ENCODE results near the gene PCDHGA12. TPM values are rescaled to one million over a fixed set of nuclear protein-coding genes. Genes with fewer than 3 reads are reported as not detected.

Gene PCDHGA12
- total RNA-seq, 1 experiment from 2014 or later, result 0.17 TPM

GRCh38 chr5:141420855-141421488, 9.3 kb upstream of the PCDHGA12 start, which contains the start of gene PCDHGA11:
PCDHGA11 (plus strand) TSS chr5:141421051; CDS start chr5:141421228, 177 bp downstream.
- Histone ChIP-seq H3K36me3 (ENCODE audit: control insufficient read depth in 1 of 2, insufficient read depth in 2 of 2, low read length in 2 of 2) (no peaks in the 10 kb centered on the region), H3K4me2 (ENCODE audit: low read length) (no peak within 1 kb of the TSS), H3K4me1 (ENCODE audit: control insufficient read depth in 1 of 2, insufficient read depth in 2 of 2, low read length in 2 of 2) (no peaks in the 10 kb centered on the region), H3K9ac (ENCODE audit: low read length) (no peak within 1 kb of the TSS), H3K9me2 (ENCODE audit: insufficient read depth) (no peaks in the 10 kb centered on the region), H3K9me3 (ENCODE audit: control insufficient read depth in 1 of 2, insufficient read depth in 1 of 2, low read depth in 1 of 2, low read length in 2 of 2) (peaks cover 4 to 22% of the 10 kb centered on the region in 2 experiments; a peak in 2 of 4 replicates), H3K4me3 (replicated peaks in 1 of 2; ENCODE audit: low read depth in 1 of 2, low read length in 2 of 2) (no peak within 1 kb of the TSS), H4K20me1 (ENCODE audit: insufficient read depth) (no peaks in the 10 kb centered on the region), H3K27me3 (ENCODE audit: insufficient read depth, low read length) (no peaks in the 10 kb centered on the region), H3K79me2 (ENCODE audit: insufficient read depth, low read length) (no peaks in the 10 kb centered on the region), H2AFZ (ENCODE audit: low read depth, low read length, poor library complexity, severe bottlenecking) (no peak within 1 kb of the TSS), H3K27ac (ENCODE audit: low read depth, low read length) (no peak within 1 kb of the TSS)
- POLR2A ChIA-PET, result no interaction called here
- BruUV-seq (replicated peaks), result no TSS peak
- TF ChIP-seq CEBPB (IDR thresholded peaks at IDR 0.05; ENCODE audit: low read depth) (no peak), RAD21 (IDR thresholded peaks at IDR 0.05; ENCODE audit: low read depth) (peak; percentile 59)
- TF ChIP-seq, protein P1, sequence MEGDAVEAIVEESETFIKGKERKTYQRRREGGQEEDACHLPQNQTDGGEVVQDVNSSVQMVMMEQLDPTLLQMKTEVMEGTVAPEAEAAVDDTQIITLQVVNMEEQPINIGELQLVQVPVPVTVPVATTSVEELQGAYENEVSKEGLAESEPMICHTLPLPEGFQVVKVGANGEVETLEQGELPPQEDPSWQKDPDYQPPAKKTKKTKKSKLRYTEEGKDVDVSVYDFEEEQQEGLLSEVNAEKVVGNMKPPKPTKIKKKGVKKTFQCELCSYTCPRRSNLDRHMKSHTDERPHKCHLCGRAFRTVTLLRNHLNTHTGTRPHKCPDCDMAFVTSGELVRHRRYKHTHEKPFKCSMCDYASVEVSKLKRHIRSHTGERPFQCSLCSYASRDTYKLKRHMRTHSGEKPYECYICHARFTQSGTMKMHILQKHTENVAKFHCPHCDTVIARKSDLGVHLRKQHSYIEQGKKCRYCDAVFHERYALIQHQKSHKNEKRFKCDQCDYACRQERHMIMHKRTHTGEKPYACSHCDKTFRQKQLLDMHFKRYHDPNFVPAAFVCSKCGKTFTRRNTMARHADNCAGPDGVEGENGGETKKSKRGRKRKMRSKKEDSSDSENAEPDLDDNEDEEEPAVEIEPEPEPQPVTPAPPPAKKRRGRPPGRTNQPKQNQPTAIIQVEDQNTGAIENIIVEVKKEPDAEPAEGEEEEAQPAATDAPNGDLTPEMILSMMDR (IDR thresholded peaks at IDR 0.05 in 2 of 3, conservative IDR thresholded peaks at IDR 0.05 in 1 of 3; ENCODE audit: borderline replicate concordance in 1 of 3, insufficient read depth in 1 of 3, low read depth in 2 of 3, low read length in 2 of 3), result peak; percentile 31 to 48 (median 42); a peak in 3 of 6 replicates
- ATAC-seq, result no peak
- CTCF ChIA-PET, result interaction anchor here (0.7 to 1.9 kb wide), 5 partner anchors 8 to 143 kb away, joined by 5 to 11 read pairs (median 6); partner anchors contain the start of gene PCDHGA10
- peak; percentile 4 for DNase-seq (ENCODE audit: low read depth, low spot score)
- intact Hi-C loops (cut with micrococcal nuclease), result no loop called here
- RAD21 ChIA-PET (ENCODE audit: low non-redundant PET in 1 of 2, low total read pairs in 2 of 2, uncharacterized antibody in 2 of 2, unreplicated experiment in 2 of 2), result no interaction called here

DNA sequence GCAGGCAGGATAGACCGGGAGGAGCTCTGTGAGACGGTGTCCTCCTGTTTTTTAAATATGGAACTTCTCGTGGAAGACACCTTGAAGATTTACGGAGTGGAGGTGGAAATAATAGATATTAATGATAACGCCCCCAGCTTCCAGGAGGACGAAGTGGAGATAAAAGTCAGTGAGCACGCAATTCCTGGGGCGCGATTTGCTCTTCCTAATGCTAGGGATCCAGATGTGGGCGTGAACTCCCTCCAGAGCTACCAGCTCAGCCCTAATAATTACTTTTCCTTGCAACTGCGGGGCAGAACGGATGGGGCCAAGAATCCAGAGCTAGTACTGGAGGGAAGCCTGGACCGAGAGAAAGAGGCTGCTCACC, 8.8 kb upstream of the PCDHGA12 start:
- H3K4me3 ChIP-seq (replicated peaks in 1 of 2; ENCODE audit: low read depth in 1 of 2, low read length in 2 of 2), result no peak overlapping the region
- intact Hi-C loops (cut with micrococcal nuclease), result no loop called here
- BruUV-seq (replicated peaks), result no TSS peak
- ChIA-PET CTCF (interaction anchor here (1.0 to 1.9 kb wide), 4 partner anchors 9 to 143 kb away, joined by 5 to 11 read pairs (median 6); partner anchors contain the start of gene PCDHGA10), RAD21 (ENCODE audit: low non-redundant PET in 1 of 2, low total read pairs in 2 of 2, uncharacterized antibody in 2 of 2, unreplicated experiment in 2 of 2) (no interaction called here), POLR2A (no interaction called here)
- H3K4me2 ChIP-seq (ENCODE audit: low read length), result no peak overlapping the region
- no peak overlapping the region for H3K27ac ChIP-seq (ENCODE audit: low read depth, low read length)
- no peak for DNase-seq (ENCODE audit: low read depth, low spot score)
- H3K4me1 ChIP-seq (ENCODE audit: control insufficient read depth in 1 of 2, insufficient read depth in 2 of 2, low read length in 2 of 2), result no peaks in the 10 kb centered on the region
- peaks cover 4 to 22% of the 10 kb centered on the region in 2 experiments; a peak in 2 of 4 replicates for H3K9me3 ChIP-seq (ENCODE audit: control insufficient read depth in 1 of 2, insufficient read depth in 1 of 2, low read depth in 1 of 2, low read length in 2 of 2)
- no peaks in the 10 kb centered on the region for H3K27me3 ChIP-seq (ENCODE audit: insufficient read depth, low read length)
- no peaks in the 10 kb centered on the region for H3K36me3 ChIP-seq (ENCODE audit: control insufficient read depth in 1 of 2, insufficient read depth in 2 of 2, low read length in 2 of 2)
- H2AFZ ChIP-seq (ENCODE audit: low read depth, low read length, poor library complexity, severe bottlenecking), result no peak overlapping the region
- H3K9ac ChIP-seq (ENCODE audit: low read length), result no peak overlapping the region
- no peaks in the 10 kb centered on the region for H3K9me2 ChIP-seq (ENCODE audit: insufficient read depth)
- no peak for ATAC-seq
- H4K20me1 ChIP-seq (ENCODE audit: insufficient read depth), result no peaks in the 10 kb centered on the region
- no peaks in the 10 kb centered on the region for H3K79me2 ChIP-seq (ENCODE audit: insufficient read depth, low read length)
- no peak for TF ChIP-seq MAX (IDR thresholded peaks at IDR 0.05)
- no peak for TF ChIP-seq ZFX (IDR thresholded peaks at IDR 0.05)
- TF ChIP-seq EZH2phosphoT487 (IDR thresholded peaks at IDR 0.05; ENCODE audit: borderline replicate concordance), result no peak
- no peak for TF ChIP-seq YY1 (IDR thresholded peaks at IDR 0.05; ENCODE audit: extremely low read depth, insufficient replicate concordance, low read depth, low read length)
- no peak for TF ChIP-seq ELF1 (IDR thresholded peaks at IDR 0.05; ENCODE audit: borderline replicate concordance, low read depth)
- no peak for TF ChIP-seq FOSL1 (IDR thresholded peaks at IDR 0.05; ENCODE audit: low read depth)
- TF ChIP-seq CEBPB (IDR thresholded peaks at IDR 0.05; ENCODE audit: low read depth), result no peak
- no peak for TF ChIP-seq TCF7L2 (IDR thresholded peaks at IDR 0.05; ENCODE audit: borderline replicate concordance, extremely low read depth, insufficient read depth, insufficient read length)
- no peak for TF ChIP-seq SRF (IDR thresholded peaks at IDR 0.05; ENCODE audit: low read depth)
- no peak for TF ChIP-seq ZBTB33 (IDR thresholded peaks at IDR 0.05; ENCODE audit: extremely low read depth, insufficient replicate concordance, low read length)
- no peak for TF ChIP-seq EGR1 (IDR thresholded peaks at IDR 0.05; ENCODE audit: low read depth)
- TF ChIP-seq CBX3 (IDR thresholded peaks at IDR 0.05; ENCODE audit: low read depth), result no peak
- no peak for TF ChIP-seq POLR2A (IDR thresholded peaks at IDR 0.05; ENCODE audit: borderline replicate concordance, extremely low read depth, insufficient read depth, insufficient read length)
- no peak for TF ChIP-seq ATF3 (IDR thresholded peaks at IDR 0.05)

Measured in HCT116 (cell line).